CD4-positive, alpha-beta T cell (primary cell): ENCODE data around the gene HIVEP1. TPM values are rescaled to one million over a fixed set of nuclear protein-coding genes. Genes with fewer than 3 reads are reported as not detected.

ENCODE experiments used
- ATAC-seq: fragments of 200-7000 bp; cut with Tn5 transposase; one replicate; pipeline ENCODE4 v1.10.0; 2022; ENCODE audit warnings: mild to moderate bottlenecking; ENCODE audit not compliant: poor library complexity
- CTCF ChIA-PET: fragments of 350-600 bp; sonication (Branson Sonifier 250); formaldehyde crosslinking; loops from one replicate; lab custom pipeline; 2021; ENCODE audit warnings: antibody characterized with exemption, inconsistent platforms; lab: Charles Lee
- POLR2A ChIA-PET: fragments of 350-600 bp; sonication (Branson Sonifier 250); formaldehyde crosslinking; loops from one replicate; lab custom pipeline; 2021; ENCODE audit warnings: antibody characterized with exemption, inconsistent platforms; lab: Charles Lee
- DNase-seq, 14 experiments: peaks; one replicate each; pipeline ENCODE4 v3.0.0-alpha.2; 2013 to 2020; ENCODE audit warnings: mixed read lengths in 2 of 14
- H3K27ac ChIP-seq, 2 donors: one replicate each; pipeline versions ENCODE4 v1.5.1 to v1.7.0; 2013; ENCODE audit warnings: low read length in 2 of 2, low read depth in 1 of 2, mild to moderate bottlenecking in 1 of 2
- H3K27me3 ChIP-seq, 2 experiments: 1 replicate in 1 of 2; 2 replicates in 1 of 2; pipeline versions ENCODE4 v1.6.1 to v1.7.0; 2013; ENCODE audit warnings: low read length in 2 of 2, control low read depth in 1 of 2, mild to moderate bottlenecking in 1 of 2, moderate library complexity in 1 of 2; ENCODE audit not compliant: insufficient read depth in 2 of 2, control insufficient read depth in 1 of 2
- H3K36me3 ChIP-seq: one replicate; pipeline ENCODE4 v1.6.1; 2013; ENCODE audit warnings: low read length, control low read depth; ENCODE audit not compliant: insufficient read depth
- H3K4me1 ChIP-seq: one replicate; pipeline ENCODE4 v1.6.1; 2013; ENCODE audit warnings: low read length, control low read depth; ENCODE audit not compliant: insufficient read depth
- H3K4me3 ChIP-seq: one replicate; pipeline ENCODE4 v1.5.1; 2013; ENCODE audit warnings: mild to moderate bottlenecking, low read length, moderate library complexity
- H3K9me3 ChIP-seq, 2 experiments: 1 replicate in 1 of 2; 2 replicates in 1 of 2; pipeline versions ENCODE4 v1.6.1 to v1.7.0; 2013; ENCODE audit warnings: low read length in 2 of 2, mild to moderate bottlenecking in 2 of 2, control low read depth in 1 of 2, moderate library complexity in 1 of 2; ENCODE audit not compliant: control insufficient read depth in 1 of 2, insufficient read depth in 1 of 2
- H3K27ac Mint-ChIP-seq: one replicate; pipeline ENCODE4 v1.8.0; 2020; ENCODE audit warnings: mixed read lengths
- H3K27me3 Mint-ChIP-seq: one replicate; pipeline ENCODE4 v1.8.0; 2021; ENCODE audit warnings: mixed read lengths
- H3K36me3 Mint-ChIP-seq: one replicate; pipeline ENCODE4 v1.8.0; 2021; ENCODE audit warnings: low read depth, mixed read lengths
- H3K4me1 Mint-ChIP-seq: one replicate; pipeline ENCODE4 v1.8.0; 2021; ENCODE audit warnings: low read depth, mixed read lengths
- H3K4me3 Mint-ChIP-seq: one replicate; pipeline ENCODE4 v1.8.0; 2020; ENCODE audit warnings: mild to moderate bottlenecking, mixed read lengths
- H3K9me3 Mint-ChIP-seq: one replicate; pipeline ENCODE4 v1.8.0; 2020; ENCODE audit warnings: mixed read lengths
- intact Hi-C, 2 experiments: fragments of 100-400 bp; cut with DNase I in 1 of 2; cut with micrococcal nuclease in 1 of 2; formaldehyde crosslinking; loops; one replicate each; pipeline versions ENCODE4 v1.15.1 to v1.9.0; 2023 to 2025; cut with DNase I, micrococcal nuclease
- total RNA-seq, 174 experiments: library from RNA in 2 of 174; stranded (reverse) in 2 of 174; gene quantifications; one replicate each; pipeline ENCODE4 v1.2.3 and lab custom pipeline; 2021 to 2026
- TF ChIP-seq, protein P1 (sequence below): fragments of 200-600 bp; IDR thresholded peaks from one replicate; pipeline ENCODE4 v1.8.0; 2022; ENCODE audit warnings: antibody characterized with exemption, mild to moderate bottlenecking

HIVEP1 gene
- total RNA-seq, 2 experiments from 2014 or later: 76.3 to 78.8 TPM

DNA sequence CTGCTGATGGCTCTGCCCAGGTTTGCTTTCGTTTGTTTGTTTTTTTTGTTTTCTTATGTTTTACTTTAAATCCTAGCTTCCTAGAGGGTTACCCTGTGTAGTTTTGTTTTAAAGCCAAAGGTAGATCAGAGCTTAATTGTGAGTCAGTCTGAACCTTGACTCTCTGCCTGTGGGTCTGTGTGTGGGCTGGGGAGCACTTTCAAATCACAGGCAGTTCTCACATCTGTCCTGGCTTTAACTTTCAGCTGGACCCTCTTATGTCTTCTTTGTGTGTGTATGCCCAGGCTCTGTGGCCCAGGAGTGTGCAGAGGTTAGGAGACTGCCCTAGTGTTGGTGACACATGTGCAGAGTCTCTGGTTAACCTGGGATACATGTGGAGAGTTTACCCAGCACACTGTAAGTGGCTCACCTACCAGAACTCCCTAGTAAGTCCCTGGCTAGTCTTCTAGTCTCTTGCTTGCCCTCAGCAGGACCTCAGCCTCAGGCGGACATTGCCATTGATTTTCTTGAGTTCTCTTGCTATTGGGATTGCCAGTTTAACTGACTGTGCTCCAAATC lies 19.0 kb downstream of the HIVEP1 start:
- no peaks in the 10 kb centered on the region for H3K36me3 ChIP-seq
- ATAC-seq: no peak
- H3K27ac Mint-ChIP-seq: no peak overlapping the region
- H3K9me3 Mint-ChIP-seq: peaks cover 15% of the 10 kb centered on the region
- H3K27me3 ChIP-seq: no peaks in the 10 kb centered on the region
- CTCF ChIA-PET: no interaction called here
- no peak overlapping the region for H3K4me3 ChIP-seq
- no peaks in the 10 kb centered on the region for H3K27me3 Mint-ChIP-seq
- DNase-seq: no peak
- H3K4me1 Mint-ChIP-seq: peaks cover 83% of the 10 kb centered on the region
- H3K36me3 Mint-ChIP-seq: peaks cover 65% of the 10 kb centered on the region
- POLR2A ChIA-PET: interaction anchor here (1.5 kb wide), 1 partner anchor 18 kb away, joined by 6 read pairs; the partner anchor contains the start of gene HIVEP1
- peaks cover 0 to 25% of the 10 kb centered on the region in 2 experiments for H3K9me3 ChIP-seq
- H3K27ac ChIP-seq: no peak overlapping the region
- peaks cover 5% of the 10 kb centered on the region for H3K4me1 ChIP-seq
- H3K4me3 Mint-ChIP-seq: no peak overlapping the region
- TF ChIP-seq, protein P1, sequence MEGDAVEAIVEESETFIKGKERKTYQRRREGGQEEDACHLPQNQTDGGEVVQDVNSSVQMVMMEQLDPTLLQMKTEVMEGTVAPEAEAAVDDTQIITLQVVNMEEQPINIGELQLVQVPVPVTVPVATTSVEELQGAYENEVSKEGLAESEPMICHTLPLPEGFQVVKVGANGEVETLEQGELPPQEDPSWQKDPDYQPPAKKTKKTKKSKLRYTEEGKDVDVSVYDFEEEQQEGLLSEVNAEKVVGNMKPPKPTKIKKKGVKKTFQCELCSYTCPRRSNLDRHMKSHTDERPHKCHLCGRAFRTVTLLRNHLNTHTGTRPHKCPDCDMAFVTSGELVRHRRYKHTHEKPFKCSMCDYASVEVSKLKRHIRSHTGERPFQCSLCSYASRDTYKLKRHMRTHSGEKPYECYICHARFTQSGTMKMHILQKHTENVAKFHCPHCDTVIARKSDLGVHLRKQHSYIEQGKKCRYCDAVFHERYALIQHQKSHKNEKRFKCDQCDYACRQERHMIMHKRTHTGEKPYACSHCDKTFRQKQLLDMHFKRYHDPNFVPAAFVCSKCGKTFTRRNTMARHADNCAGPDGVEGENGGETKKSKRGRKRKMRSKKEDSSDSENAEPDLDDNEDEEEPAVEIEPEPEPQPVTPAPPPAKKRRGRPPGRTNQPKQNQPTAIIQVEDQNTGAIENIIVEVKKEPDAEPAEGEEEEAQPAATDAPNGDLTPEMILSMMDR: no peak
- intact Hi-C loops: no loop called here

DNA sequence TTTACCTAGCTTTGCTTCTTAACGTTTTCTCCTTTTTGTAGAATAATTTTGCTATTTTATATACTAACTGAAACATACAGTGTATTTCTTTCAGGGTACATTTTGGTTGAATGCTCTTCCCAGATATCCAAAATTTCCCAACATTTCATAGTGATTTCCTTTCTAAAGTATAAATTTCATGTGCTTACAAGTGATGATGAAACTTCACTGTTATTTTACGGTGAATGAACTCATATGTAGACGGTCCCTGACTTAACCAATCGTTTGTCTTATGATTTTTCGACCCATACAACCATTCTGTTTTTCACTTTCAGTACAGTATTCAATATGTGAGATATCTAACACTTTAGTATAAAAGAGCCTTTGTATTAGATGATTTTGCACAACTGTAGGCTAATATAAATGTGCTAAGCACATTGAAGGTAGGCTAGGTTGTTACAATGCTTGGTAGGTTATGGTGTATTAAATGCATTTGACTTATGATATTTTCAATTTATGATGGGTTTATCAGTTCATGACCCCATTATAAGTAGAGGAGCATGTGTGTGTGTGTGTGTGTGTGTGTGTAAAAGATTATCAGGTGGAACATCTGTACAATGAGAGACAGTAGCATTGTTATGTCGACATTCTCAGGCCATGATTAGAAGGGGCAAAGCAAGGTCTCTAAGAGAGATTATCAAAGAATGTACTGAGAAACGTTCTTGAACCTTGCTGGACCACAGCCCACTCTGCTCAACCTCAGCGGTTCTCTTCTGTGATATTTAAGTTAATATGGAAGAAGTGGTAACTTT lies 20.9 kb downstream of the HIVEP1 start:
- H3K4me1 Mint-ChIP-seq: peaks cover 83% of the 10 kb centered on the region
- no peak overlapping the region for H3K27ac ChIP-seq
- H3K4me3 ChIP-seq: no peak overlapping the region
- ChIA-PET POLR2A (no interaction called here), CTCF (no interaction called here)
- DNase-seq (no peak), ATAC-seq (no peak)
- peaks cover 16% of the 10 kb centered on the region for H3K4me1 ChIP-seq
- peak overlapping the region; percentile 3 for H3K4me3 Mint-ChIP-seq
- TF ChIP-seq, protein P1: no peak
- peaks cover 11% of the 10 kb centered on the region for H3K9me3 Mint-ChIP-seq
- H3K36me3 ChIP-seq: no peaks in the 10 kb centered on the region
- H3K27me3 Mint-ChIP-seq: no peaks in the 10 kb centered on the region
- peaks cover 0 to 25% of the 10 kb centered on the region in 2 experiments for H3K9me3 ChIP-seq
- H3K27ac Mint-ChIP-seq: no peak overlapping the region
- intact Hi-C loops: no loop called here
- no peaks in the 10 kb centered on the region for H3K27me3 ChIP-seq
- peaks cover 49% of the 10 kb centered on the region for H3K36me3 Mint-ChIP-seq

DNA sequence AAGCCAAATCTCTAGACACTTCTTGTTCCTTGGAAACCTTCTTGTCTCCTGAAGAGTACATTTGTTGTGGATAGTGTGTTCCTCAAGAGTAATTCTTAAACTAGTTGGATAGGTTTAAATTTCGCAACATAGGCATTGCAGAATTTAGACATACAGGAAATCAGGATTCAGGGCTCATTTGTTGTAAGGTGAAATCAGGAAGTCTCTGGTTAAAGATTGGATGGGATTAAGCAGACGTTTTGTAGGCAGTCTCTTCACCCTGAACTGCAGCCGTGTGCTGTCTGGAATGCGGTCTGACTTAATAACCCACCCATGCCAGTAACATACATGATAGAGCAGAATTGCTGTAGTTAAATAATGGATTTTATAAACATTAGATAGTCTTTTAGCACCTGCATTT lies 21.7 kb downstream of the HIVEP1 start:
- Mint-ChIP-seq H3K36me3 (peaks cover 41% of the 10 kb centered on the region), H3K27ac (no peak overlapping the region)

More for the DNA sequence above, 21.7 kb downstream of the HIVEP1 start:
- intact Hi-C loops: no loop called here
- ChIA-PET CTCF (no interaction called here), POLR2A (interaction anchor here (1.0 kb wide), 1 partner anchor 200 kb away, joined by 4 read pairs; no protein-coding TSS in a partner anchor)
- DNase-seq: no peak
- Mint-ChIP-seq H3K4me1 (peaks cover 83% of the 10 kb centered on the region), H3K9me3 (peaks cover 11% of the 10 kb centered on the region), H3K4me3 (no peak overlapping the region), H3K27me3 (no peaks in the 10 kb centered on the region)
- H3K4me3 ChIP-seq: no peak overlapping the region
- H3K27me3 ChIP-seq: no peaks in the 10 kb centered on the region
- no peak for ATAC-seq
- peaks cover 0 to 23% of the 10 kb centered on the region in 2 experiments for H3K9me3 ChIP-seq
- no peaks in the 10 kb centered on the region for H3K36me3 ChIP-seq
- TF ChIP-seq, protein P1: no peak
- H3K4me1 ChIP-seq: peaks cover 16% of the 10 kb centered on the region
- H3K27ac ChIP-seq: no peak overlapping the region
